HG03064 (cell line): ENCODE measurements around the gene ZCCHC3.

Source experiments
- ATAC-seq: cut with Tn5 transposase; IDR thresholded peaks from one replicate; pipeline ENCODE4 v1.9.1; 2021; ENCODE audit warnings: low read depth; ENCODE audit not compliant: unreplicated experiment

Gene ZCCHC3

DNA sequence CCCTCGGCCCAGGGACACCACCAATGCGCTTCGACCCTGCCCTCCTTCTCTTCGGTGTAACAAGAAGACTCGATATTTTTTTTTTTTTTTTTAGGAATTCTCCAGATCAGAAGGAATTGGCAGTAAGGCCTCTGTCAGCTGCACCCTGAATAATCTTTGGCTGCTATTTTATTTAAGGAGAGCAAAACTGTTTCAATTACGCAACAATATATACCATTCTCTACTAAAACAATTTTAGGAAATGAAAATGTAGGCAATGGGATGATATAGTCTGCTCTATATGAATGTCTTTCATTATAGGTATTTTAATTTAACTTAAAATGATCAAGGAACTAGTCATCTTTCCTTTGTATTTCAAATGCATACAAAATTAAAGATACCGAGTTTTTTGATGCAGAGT lies 13.3 kb downstream of the ZCCHC3 start:
- no peak for ATAC-seq

DNA sequence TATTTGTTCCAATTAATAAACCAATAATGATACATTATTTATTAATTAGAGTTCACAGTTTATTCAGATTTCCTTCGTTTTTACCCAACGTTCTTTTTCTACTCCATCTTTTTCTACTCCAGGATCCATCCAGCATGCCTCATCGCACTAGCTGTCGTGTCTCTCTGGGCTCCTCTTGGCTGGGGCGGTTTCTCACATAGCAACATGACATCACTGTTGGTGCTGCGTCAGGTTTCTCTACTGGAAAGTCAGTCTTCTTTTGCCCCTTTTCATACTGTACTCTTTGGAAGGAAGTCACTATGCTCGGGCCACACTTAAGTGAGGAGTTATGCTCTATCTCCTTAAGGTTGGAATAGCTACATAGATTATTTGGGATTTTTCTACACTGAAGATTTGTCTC lies 14.2 kb downstream of the ZCCHC3 start:
- ATAC-seq, result no peak

DNA sequence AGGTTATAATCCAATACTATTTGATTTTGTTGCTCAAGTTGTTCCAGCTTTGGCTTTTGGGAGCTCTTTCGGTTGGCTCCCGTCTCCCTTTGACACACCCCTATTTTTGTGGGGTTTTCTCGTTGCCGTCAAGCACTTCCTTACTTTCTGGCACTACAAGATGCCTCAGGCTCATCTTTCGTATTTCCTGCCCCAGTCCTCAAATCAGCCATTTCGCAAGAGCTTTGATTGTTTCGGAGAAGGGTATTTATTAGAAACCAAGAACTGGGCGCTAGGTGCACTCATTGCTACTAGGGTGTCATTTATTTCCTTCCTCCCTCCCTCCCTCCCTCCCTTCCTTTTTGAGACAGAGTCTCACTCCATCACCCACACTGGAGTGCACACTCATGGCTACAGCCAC lies 14.7 kb downstream of the ZCCHC3 start:
- ATAC-seq, result no peak

DNA sequence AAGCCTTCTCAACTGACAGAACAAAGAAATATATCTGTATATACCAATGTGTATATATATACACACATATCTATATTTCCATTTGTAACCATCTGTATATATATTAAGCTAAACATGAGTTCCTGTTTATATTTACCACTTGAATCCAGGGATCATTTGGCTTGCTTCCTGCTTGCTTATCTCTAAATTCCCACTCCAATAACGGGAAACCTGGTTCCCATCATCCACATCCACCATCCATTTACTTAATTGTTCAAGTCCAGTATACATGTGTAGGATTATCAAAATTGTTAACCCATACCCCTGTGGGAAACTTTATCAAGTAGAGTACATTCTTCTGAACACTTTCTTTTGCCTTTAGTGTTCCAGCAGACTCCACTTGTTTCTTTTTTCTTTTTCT lies 15.5 kb downstream of the ZCCHC3 start:
- ATAC-seq, result no peak

DNA sequence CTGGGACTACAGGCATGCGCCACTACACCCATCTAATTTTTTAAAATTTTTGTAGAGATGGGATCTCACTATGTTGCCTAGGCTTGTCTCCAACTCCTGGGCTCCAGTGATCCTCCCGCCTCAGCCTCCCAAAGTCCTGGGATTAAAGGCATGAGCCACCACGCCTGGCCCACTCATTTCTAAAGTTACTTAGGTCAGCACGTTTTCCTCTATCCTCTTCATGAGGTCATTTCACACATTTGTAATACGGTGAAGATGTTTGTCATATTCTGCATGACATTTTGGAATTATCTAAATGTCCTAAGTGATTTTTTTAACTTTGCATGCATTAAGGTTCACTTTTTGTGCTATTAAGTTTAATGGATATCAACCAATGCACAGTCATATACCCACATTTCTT lies 16.0 kb downstream of the ZCCHC3 start:
- ATAC-seq, result no peak

DNA sequence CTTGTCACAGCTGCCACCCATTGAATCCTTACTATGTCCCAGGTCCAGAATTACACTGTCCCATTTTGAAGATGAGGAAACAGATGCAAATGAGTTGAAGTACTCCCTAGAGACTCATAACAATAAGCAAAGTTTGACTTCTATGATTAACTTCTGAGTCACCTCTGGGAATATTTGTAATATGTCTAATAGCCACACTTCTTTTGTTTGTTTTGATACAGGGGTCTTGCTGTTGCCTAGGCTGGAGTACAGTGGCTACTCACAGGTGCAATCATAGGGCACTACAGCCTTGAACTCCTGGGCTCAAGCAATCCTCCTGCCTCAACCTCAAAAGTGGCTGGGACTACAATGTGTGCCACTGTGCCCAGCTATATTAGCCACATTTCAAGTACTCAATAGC lies 16.6 kb downstream of the ZCCHC3 start:
- ATAC-seq, result no peak

DNA sequence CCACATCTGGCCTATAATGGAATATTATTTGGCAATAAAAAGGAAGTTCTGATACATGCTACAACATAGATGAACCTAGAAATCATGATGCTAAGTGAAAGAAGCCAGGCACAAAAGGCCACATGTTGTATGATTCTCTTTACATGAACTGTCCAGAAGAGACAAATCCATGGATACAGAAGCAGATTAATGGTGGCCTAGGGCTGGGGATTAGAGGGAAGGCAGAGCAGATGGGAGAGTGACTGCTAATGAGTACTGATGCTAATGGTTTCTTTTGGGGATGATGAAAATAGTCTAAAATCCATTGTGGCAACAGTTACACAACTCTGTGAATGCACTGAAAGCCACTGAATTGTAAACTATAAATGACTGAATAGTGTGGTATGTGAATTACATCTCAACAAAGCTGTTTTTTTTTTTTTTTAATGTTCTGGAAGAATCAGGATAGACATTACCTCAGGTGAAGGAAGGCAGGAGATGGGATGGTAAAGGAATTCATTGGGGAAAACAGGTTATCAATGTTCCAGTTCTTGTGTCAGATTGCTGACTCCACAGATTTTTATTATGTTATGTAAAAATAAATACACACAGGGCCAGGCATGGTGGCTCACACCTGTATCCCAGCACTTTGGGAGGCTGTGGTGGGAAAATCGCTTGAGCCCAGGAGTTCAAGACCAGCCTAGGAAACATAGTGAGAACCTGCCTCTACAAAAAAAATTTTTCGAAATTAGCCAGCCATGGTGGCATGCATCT lies 19.1 kb downstream of the ZCCHC3 start:
- no peak for ATAC-seq

DNA sequence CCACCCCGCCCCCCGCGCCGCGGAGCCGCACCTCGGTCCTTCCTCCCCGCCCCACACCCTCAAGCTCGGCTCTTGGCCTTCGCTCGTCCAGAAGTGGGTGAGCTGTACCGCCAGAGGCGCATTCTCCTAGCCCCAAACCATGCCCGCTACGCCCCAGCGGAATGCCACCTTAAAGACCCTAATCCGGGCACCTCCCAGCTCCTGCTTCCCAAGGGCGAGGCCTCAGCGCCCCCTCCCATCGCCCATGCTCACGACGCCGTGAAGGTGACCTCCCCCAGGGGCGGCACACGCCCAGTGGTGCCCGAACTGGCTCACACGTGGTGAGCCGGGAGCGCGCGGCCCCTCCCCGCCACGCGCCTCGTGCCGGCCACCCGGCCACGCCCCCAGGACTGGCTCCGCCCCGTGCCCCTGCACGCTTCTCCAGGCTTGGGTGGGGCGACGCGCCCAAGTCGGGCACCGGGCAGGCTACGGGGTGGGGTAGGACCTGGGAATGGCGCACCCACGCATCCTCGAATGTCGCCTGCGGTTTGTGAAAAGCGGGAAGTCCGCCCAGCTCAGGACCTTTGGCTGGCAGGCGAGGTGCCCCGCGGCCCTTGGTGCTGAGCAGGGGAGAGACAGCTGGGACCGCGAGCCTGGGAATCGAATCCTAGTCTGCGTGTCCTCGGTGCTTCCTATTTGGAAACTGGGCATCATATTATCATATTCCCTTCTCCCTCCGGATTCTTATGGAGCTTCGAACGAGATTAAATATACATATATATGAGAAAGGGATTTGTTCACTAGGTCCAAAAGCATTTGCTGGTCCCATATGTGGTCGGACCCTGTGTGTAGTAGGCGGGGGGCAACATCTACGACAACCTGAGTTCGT lies 27.0 kb downstream of the ZCCHC3 start:
- peak; percentile 48 for ATAC-seq

DNA sequence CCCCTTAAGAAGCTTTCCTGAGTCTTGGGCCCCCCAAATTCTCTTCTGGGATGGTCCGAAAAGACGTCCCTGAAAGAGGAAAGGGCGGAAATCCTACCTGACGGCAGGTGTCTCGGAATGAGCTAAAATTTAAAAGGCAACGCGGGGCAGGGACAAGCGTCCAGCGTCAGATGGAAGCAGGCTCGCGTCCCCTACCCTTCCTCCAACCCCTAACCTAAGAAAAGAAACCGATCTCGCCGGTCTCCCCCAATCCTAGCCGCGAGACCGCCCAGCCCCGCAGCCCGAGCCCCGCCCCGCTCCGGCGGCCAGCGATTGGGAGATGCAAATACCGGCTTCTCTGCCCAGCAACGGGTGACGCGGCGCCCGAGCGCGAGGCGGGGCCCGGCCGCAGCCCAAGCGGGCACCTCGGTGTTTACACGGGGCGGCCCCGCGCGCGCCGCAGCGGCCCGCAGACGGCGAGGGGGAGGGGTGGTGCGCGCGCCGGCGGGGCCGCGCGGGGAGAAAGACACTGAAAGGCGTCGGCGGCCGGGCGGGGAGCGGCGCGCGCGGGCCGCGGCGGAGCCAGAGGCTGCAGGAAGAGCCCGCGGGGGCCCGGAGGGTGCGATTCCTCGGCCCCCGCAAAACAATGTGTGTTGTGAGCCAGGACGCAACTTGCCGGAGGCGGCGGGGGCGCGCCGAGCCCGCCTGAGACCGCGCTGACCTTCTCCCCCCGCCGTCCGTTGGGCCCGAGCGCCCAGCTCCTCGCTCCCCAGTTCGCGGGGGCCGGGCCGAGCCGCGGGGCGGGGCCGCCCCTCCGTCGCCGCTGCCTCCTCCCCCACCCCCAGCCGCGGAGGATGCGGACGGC lies 27.9 kb downstream of the ZCCHC3 start, which contains the start of gene SOX12:
TSS of gene SOX12 (plus strand) at position 508 of the 844 bp plus-strand sequence. CDS start 373 bp downstream, outside the sequence.
- peak; percentile 66 for ATAC-seq

DNA sequence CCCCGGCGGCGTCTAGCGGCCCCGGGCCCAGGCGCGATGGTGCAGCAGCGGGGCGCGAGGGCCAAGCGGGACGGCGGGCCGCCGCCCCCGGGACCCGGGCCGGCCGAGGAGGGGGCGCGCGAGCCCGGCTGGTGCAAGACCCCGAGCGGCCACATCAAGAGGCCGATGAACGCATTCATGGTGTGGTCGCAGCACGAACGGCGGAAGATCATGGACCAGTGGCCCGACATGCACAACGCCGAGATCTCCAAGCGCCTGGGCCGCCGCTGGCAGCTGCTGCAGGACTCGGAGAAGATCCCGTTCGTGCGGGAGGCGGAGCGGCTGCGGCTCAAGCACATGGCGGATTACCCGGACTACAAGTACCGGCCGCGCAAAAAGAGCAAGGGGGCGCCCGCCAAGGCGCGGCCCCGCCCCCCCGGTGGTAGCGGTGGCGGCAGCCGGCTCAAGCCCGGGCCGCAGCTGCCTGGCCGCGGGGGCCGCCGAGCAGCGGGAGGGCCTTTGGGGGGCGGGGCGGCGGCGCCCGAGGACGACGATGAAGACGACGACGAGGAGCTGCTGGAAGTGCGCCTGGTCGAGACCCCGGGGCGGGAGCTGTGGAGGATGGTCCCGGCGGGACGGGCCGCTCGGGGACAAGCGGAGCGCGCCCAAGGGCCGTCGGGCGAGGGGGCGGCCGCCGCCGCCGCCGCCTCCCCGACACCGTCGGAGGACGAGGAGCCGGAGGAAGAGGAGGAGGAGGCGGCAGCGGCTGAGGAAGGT lies 28.7 kb downstream of the ZCCHC3 start:
- ATAC-seq, result peak; percentile 6

DNA sequence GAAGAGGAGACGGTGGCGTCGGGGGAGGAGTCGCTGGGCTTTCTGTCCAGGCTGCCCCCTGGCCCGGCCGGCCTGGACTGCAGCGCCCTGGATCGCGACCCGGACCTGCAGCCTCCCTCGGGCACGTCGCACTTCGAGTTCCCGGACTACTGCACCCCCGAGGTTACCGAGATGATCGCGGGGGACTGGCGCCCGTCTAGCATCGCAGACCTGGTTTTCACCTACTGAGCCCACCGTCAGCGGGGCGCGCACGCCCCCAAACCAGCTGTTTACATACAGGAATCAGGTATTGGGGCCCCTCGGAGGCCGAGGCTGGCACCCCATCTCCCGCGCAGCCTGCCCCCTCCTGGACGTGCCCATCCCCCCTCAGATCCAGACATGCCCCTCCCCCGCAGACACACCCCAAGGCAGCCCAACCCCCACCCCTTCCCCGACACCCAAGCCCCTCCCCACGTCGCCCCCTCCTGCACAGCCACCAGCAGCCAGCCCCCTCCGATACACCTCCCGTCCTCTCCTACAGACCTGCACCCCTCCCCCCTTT lies 29.3 kb downstream of the ZCCHC3 start:
- no peak for ATAC-seq

DNA sequence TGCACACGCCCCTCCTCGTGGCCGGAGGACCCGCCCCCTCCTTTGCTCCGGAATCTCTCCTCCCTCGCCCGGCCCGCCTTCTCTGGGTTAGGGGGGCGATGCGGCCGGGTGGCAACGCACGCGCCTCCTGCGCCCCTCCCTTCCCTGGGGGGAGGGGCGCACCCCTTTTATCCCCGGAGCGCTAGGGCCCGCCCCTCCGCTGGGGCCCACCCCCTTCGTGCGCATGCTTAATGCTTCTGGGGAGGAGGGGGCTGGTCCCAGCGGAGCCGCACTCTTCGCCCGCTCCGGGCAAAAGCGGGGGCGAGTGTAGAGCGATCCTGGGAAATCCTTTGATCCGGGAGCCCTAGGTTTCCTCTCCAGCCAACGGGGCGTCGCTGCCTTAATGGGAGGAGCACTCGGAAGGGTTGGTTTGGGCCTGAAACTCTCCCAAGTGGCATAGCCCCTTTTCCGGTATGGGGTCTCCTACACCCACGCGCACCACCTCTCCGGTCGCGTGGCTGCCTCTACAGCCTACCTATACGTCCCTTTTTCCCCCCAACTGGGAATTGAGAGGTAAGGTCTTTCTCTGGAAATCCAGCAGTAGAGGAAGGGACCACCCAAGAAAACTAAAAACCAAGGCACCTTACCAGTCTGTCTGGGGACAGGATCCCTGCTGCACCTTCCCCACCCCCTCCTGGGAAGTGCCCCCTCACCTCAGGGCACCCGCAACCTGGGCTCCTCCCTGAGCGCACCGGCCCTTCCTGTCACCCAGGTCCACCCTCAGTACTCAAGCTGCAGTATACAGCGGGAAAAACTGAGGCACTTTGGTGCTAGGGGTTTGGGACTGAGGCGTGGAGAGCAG lies 30.0 kb downstream of the ZCCHC3 start:
- ATAC-seq, result no peak

DNA sequence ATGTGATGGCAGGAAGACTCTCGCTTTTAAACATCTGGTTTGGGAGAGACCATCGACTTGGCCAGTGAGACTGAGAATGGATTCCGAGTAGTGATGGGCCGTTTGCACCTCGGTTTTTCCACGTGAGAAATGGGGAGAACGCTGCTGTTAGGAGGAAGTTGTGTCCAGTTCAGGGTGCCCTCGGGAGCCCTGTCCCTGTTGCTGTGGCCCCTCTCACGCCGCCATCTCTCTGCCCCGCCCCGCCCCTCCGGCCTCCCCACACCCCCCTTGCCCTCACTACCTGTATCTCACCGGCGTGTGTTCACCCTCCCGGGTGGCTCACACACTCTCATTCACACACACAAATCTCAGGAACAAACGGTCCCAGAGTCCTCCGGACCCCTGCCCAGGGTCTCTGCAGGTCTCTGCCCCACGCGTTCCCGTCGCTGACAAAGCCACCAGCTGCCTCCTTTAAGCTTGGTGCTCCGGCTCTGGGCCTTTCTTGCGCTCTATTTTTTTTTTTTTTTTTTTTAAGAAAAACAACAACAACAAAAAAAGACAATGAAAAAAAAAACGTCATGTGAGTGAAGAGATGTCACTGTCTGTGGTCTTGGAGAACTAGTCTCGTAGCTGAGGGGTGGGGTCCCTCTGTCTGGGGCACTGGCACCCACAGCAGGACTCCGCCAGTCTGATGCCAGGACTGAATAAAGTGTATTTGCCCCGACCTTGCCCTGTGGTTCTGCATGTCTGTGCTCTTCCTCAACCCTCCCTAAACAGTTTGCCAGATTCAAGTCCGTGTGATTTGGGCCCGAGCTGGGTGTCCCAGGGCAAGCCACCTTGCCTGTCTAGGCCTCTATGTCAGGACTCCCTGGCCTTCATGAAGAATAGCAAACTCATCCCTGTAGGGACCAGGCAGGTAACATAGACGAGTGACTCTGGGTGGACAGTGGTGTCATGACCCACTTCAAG lies 30.9 kb downstream of the ZCCHC3 start:
- no peak for ATAC-seq

DNA sequence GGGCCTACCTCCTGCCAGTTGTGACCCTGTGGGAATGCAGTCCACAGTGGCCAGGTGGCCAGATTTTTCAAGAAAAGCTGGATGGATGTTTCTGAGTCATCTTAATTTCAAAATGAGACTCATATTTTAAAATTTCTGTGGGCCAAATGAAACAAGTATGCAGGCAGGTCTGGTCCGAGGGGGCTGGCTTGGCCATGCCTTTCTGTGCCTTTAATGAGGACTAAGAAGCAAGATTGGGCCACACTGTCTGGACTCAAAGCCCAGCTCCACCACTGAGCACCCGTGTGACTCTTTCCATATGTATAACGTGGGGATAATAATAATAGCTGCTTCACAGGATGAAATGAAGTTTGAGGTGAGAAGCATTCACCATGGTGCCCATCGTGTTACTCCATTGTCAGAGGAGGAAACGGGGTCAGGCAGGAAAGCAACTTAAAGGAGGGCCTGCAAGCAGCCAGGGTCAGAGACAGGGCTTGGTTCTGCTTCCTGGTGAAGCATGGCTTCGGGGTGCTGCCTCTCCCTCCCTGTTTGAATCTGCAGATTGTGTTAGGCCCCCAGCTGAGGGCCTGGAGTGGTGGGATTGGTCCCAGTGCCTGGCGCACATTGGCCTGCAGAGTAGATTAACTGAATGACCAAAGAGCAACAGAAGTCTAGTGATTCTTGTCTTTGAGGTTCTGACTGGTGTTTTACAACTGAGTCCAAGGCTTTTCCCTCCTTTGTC lies 31.8 kb downstream of the ZCCHC3 start:
- no peak for ATAC-seq

DNA sequence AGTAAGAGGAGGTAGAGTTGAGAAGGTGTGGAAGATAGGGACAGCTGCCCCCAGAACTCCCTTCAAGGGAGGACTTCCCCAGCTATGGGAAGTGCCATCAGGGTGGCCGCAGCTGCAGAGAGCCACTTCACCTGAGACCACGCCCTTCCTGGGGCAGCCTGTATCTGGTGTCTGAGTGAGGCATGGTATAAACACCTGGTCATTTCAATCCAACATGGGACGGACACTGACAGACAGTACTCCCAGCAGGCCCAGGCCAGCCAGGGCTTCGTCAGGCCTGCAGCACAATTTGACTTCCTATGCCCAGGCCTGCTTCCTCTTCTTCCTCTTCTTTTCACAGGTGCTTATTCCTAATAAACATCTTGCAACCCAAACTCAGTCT lies 32.5 kb downstream of the ZCCHC3 start:
- ATAC-seq, result no peak

DNA sequence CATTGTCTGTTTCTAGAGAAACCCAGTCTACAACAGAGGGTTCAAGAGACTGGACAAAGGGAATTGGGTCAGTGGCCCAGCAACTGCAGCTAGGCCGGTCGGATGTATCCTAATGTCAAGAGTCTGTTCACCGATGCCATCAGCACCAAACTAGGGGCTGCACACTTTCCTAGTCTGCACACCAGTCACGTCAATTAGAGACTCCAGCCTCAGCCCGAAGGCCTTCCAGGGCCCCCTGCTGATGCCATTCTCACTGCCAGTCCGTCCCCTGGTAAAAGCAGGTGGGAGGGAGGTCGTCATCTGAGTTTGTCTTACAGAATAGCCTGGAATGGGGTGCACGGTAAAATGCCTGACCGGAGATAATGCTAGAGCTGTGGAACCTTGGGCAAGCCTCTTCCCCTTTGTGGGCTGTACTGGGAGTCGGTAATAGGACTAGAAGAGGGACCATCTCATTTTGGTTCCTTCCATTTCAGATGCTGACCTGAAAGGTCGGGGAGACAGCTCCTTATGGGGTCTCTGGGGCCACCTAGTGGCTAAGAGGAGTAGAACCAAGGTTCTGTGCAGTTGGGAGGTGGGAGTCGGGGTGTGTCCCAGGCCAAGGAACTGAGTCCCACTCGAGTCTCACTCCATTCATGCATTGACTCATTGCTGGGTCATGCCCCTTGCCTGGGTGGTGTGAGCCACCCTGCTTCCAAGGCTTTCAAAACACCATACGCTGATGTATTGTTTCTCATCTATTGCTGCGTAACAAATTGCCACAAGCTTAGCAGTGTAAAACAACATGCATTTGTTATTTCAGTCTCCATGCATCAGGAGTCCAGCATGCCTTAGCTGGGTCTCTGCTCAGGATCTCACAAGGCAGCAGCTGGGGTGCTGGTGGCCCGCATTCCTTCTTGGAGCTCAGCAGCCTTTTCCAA lies 33.1 kb downstream of the ZCCHC3 start:
- ATAC-seq, result no peak
